Measurements from ENCODE around the gene PDK4.
A peak's percentile ranks its signal among the peaks of the same experiment; 100 is the strongest.
"Not testable (repeated sequence)": the region's sequence is repeated elsewhere in the genome, so short reads cannot be mapped to it uniquely, and the experiment has no call there.

The PDK4 gene

GRCh38 chr7:95558864-95559263 is 37.5 kb downstream of the PDK4 start:
- DNase-seq, result no peak

- no peak for DNase-seq
Observed at GRCh38 chr7:95556777-95557176, 39.5 kb downstream of the PDK4 start.

GRCh38 chr7:95553939-95554338 is 42.4 kb downstream of the PDK4 start:
- DNase-seq, result no peak

- DNase-seq, result not testable (repeated sequence)
Observed at GRCh38 chr7:95552010-95552926, 44.0 kb downstream of the PDK4 start.

GRCh38 chr7:95550546-95550945 is 45.8 kb downstream of the PDK4 start:
- DNase-seq, result no peak

GRCh38 chr7:95549818-95550529 is 46.3 kb downstream of the PDK4 start:
- peak; percentile 84 for DNase-seq

- DNase-seq, result no peak
Observed at GRCh38 chr7:95547361-95548348, 48.7 kb downstream of the PDK4 start.

- peak; percentile 14 for DNase-seq
Observed at GRCh38 chr7:95546647-95547046, 49.7 kb downstream of the PDK4 start.

- DNase-seq, result no peak
Observed at GRCh38 chr7:95545673-95546072, 50.6 kb downstream of the PDK4 start.

GRCh38 chr7:95545007-95545615 is 51.2 kb downstream of the PDK4 start:
- DNase-seq, result no peak

GRCh38 chr7:95544171-95544570 is 52.1 kb downstream of the PDK4 start:
- DNase-seq, result no peak

GRCh38 chr7:95543312-95543711 is 53.0 kb downstream of the PDK4 start:
- DNase-seq, result no peak

- no peak for DNase-seq
Observed at GRCh38 chr7:95540366-95540765, 56.0 kb downstream of the PDK4 start.

GRCh38 chr7:95539426-95539825 is 56.9 kb downstream of the PDK4 start:
- DNase-seq, result no peak

GRCh38 chr7:95537468-95537867 is 58.8 kb downstream of the PDK4 start:
- DNase-seq, result no peak

GRCh38 chr7:95536656-95537311 is 59.5 kb downstream of the PDK4 start:
- no peak for DNase-seq

GRCh38 chr7:95535662-95536061 is 60.7 kb downstream of the PDK4 start:
- DNase-seq, result no peak

- DNase-seq, result peak; percentile 81
Observed at GRCh38 chr7:95534796-95535195, 61.5 kb downstream of the PDK4 start.
